Suprapubic skin (tissue), 4 donors: Measurements from ENCODE around the gene TUBGCP6.

Experiments
- EP300 ChIP-seq: sonication (generic); formaldehyde crosslinking; IDR thresholded peaks from one replicate; pipeline ENCODE4 v1.6.1; 2017; ENCODE audit warnings: antibody characterized with exemption
- POLR2A ChIP-seq, 2 donors: fragments of 450-650 bp; IDR thresholded peaks; one replicate each; pipeline ENCODE4 v1.6.1; 2017; ENCODE audit warnings: antibody characterized with exemption in 2 of 2, mild to moderate bottlenecking in 2 of 2, moderate library complexity in 2 of 2
- POLR2AphosphoS5 ChIP-seq, 3 donors: sonication (generic); formaldehyde crosslinking; IDR thresholded peaks; one replicate each; pipeline ENCODE4 v1.6.1; 2017; ENCODE audit warnings: antibody characterized with exemption in 3 of 3
- TF ChIP-seq, protein P1 (sequence below), 2 donors: fragments of 200-600 bp in 1 of 2; fragments of 450-650 bp in 1 of 2; sonication (generic) in 1 of 2; IDR thresholded peaks; one replicate each; pipeline ENCODE4 v1.5.1; 2016 to 2019; ENCODE audit warnings: antibody characterized with exemption in 2 of 2, mild to moderate bottlenecking in 1 of 2, moderate library complexity in 1 of 2

DNA sequence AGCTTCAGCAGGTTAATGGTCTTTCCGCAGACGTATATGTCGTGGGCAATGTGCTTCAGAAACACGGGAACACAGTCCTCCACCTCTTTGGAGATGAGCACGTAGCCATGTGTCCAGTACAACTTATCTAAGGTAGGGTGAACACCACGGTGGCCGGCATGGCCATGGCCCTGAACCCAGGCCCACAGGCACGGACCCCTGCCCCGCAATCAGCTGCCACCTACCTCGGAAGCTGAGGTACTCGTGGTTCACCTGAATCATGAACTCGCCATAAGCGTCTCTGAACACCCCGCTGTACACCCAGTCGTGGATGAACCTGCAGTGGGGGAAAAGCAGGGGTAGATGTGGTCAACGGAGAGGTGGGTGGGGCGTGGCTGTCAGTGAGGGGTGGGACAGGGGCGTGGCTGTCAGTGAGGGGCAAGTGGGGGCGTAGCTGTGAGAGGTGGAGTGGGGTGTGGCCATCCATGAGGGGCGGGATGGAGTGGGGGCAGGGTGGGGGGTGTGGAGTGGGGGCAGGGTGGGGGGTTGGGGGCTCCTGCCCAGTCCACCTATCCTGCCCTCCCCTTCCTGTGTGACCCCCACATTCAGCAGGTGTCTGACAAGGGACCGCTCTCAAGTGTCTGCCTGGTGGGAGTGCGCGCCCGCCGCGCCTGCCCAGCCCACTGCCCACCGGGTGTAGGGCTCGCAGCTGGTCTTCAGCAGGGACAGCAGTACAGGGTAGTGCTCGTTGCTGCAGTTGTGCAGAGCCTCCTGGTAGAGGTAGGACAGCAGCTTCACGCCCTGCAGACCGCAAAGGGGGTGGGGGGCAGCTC is 18.6 kb downstream of the TUBGCP6 start:
- TF ChIP-seq POLR2AphosphoS5 (IDR thresholded peaks at IDR 0.05) (no peak), POLR2A (IDR thresholded peaks at IDR 0.05) (no peak), EP300 (no peak)
- TF ChIP-seq, protein P1, sequence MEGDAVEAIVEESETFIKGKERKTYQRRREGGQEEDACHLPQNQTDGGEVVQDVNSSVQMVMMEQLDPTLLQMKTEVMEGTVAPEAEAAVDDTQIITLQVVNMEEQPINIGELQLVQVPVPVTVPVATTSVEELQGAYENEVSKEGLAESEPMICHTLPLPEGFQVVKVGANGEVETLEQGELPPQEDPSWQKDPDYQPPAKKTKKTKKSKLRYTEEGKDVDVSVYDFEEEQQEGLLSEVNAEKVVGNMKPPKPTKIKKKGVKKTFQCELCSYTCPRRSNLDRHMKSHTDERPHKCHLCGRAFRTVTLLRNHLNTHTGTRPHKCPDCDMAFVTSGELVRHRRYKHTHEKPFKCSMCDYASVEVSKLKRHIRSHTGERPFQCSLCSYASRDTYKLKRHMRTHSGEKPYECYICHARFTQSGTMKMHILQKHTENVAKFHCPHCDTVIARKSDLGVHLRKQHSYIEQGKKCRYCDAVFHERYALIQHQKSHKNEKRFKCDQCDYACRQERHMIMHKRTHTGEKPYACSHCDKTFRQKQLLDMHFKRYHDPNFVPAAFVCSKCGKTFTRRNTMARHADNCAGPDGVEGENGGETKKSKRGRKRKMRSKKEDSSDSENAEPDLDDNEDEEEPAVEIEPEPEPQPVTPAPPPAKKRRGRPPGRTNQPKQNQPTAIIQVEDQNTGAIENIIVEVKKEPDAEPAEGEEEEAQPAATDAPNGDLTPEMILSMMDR (IDR thresholded peaks at IDR 0.05) = no peak
